ENCODE measurements around the gene KCTD17.

Gene KCTD17

GRCh38 chr22:37057226-37057625 lies 5.7 kb downstream of the KCTD17 start:
- Histone ChIP-seq H3K4me1 (ENCODE audit: insufficient read depth, low read length) (peaks cover 9% of the 10 kb centered on the region; the same call in 1 of the 2 replicates), H3K9ac (ENCODE audit: low read depth, low read length) (no peak overlapping the region), H3K36me3 (ENCODE audit: insufficient read depth, low read length) (no peaks in the 10 kb centered on the region), H3K9me3 (ENCODE audit: control insufficient read depth, insufficient read depth, low read length) (no peaks in the 10 kb centered on the region)

- Histone ChIP-seq H3K9ac (ENCODE audit: low read depth, low read length) (no peak overlapping the region), H3K36me3 (ENCODE audit: insufficient read depth, low read length) (no peaks in the 10 kb centered on the region), H3K4me1 (ENCODE audit: insufficient read depth, low read length) (peaks cover 15% of the 10 kb centered on the region; the same call in 1 of the 2 replicates), H3K9me3 (ENCODE audit: control insufficient read depth, insufficient read depth, low read length) (no peaks in the 10 kb centered on the region)
These were observed 6.4 kb downstream of the KCTD17 start for GRCh38 chr22:37057796-37058510.

- Histone ChIP-seq H3K4me1 (ENCODE audit: insufficient read depth, low read length) (peaks cover 24% of the 10 kb centered on the region; the same call in 1 of the 2 replicates), H3K36me3 (ENCODE audit: insufficient read depth, low read length) (no peaks in the 10 kb centered on the region), H3K9ac (ENCODE audit: low read depth, low read length) (no peak overlapping the region), H3K9me3 (ENCODE audit: control insufficient read depth, insufficient read depth, low read length) (no peaks in the 10 kb centered on the region)
These were observed 7.6 kb downstream of the KCTD17 start for GRCh38 chr22:37058917-37059701.

- Histone ChIP-seq H3K9me3 (ENCODE audit: control insufficient read depth, insufficient read depth, low read length) (no peaks in the 10 kb centered on the region), H3K4me1 (ENCODE audit: insufficient read depth, low read length) (peaks cover 24% of the 10 kb centered on the region; the same call in 1 of the 2 replicates), H3K9ac (ENCODE audit: low read depth, low read length) (no peak overlapping the region), H3K36me3 (ENCODE audit: insufficient read depth, low read length) (no peaks in the 10 kb centered on the region)
These were observed 8.4 kb downstream of the KCTD17 start for GRCh38 chr22:37059876-37060449.

GRCh38 chr22:37060801-37061610 lies 9.5 kb downstream of the KCTD17 start:
- H3K9ac ChIP-seq (ENCODE audit: low read depth, low read length) = no peak overlapping the region
- H3K36me3 ChIP-seq (ENCODE audit: insufficient read depth, low read length) = no peaks in the 10 kb centered on the region
- peaks cover 24% of the 10 kb centered on the region; the same call in 1 of the 2 replicates for H3K4me1 ChIP-seq (ENCODE audit: insufficient read depth, low read length)
- no peaks in the 10 kb centered on the region for H3K9me3 ChIP-seq (ENCODE audit: control insufficient read depth, insufficient read depth, low read length)

GRCh38 chr22:37061611-37062375 lies 10.3 kb downstream of the KCTD17 start:
- Histone ChIP-seq H3K36me3 (ENCODE audit: insufficient read depth, low read length) (no peaks in the 10 kb centered on the region), H3K4me1 (ENCODE audit: insufficient read depth, low read length) (peaks cover 24% of the 10 kb centered on the region; the same call in 1 of the 2 replicates), H3K9ac (ENCODE audit: low read depth, low read length) (no peak overlapping the region), H3K9me3 (ENCODE audit: control insufficient read depth, insufficient read depth, low read length) (no peaks in the 10 kb centered on the region)

- Histone ChIP-seq H3K4me1 (ENCODE audit: insufficient read depth, low read length) (peaks cover 24% of the 10 kb centered on the region; the same call in 1 of the 2 replicates), H3K36me3 (ENCODE audit: insufficient read depth, low read length) (no peaks in the 10 kb centered on the region), H3K9ac (ENCODE audit: low read depth, low read length) (no peak overlapping the region)
These were observed 10.8 kb downstream of the KCTD17 start for GRCh38 chr22:37062376-37062675.

GRCh38 chr22:37062702-37063381 lies 11.3 kb downstream of the KCTD17 start:
- H3K4me1 ChIP-seq (ENCODE audit: insufficient read depth, low read length) = peaks cover 24% of the 10 kb centered on the region; the same call in 1 of the 2 replicates
- H3K9ac ChIP-seq (ENCODE audit: low read depth, low read length) = no peak overlapping the region
- H3K36me3 ChIP-seq (ENCODE audit: insufficient read depth, low read length) = no peaks in the 10 kb centered on the region
- no peaks in the 10 kb centered on the region for H3K9me3 ChIP-seq (ENCODE audit: control insufficient read depth, insufficient read depth, low read length)

More at GRCh38 chr22:37062376-37062675, 10.8 kb downstream of the KCTD17 start:
- H3K9me3 ChIP-seq (ENCODE audit: control insufficient read depth, insufficient read depth, low read length) = no peaks in the 10 kb centered on the region

- H3K9ac ChIP-seq (ENCODE audit: low read depth, low read length) = no peak overlapping the region
- no peaks in the 10 kb centered on the region for H3K36me3 ChIP-seq (ENCODE audit: insufficient read depth, low read length)
- peaks cover 24% of the 10 kb centered on the region; the same call in 1 of the 2 replicates for H3K4me1 ChIP-seq (ENCODE audit: insufficient read depth, low read length)
- H3K9me3 ChIP-seq (ENCODE audit: control insufficient read depth, insufficient read depth, low read length) = no peaks in the 10 kb centered on the region
These were observed 12.2 kb downstream of the KCTD17 start for GRCh38 chr22:37063431-37064420.

GRCh38 chr22:37064553-37064952 lies 13.0 kb downstream of the KCTD17 start:
- Histone ChIP-seq H3K9me3 (ENCODE audit: control insufficient read depth, insufficient read depth, low read length) (no peaks in the 10 kb centered on the region), H3K4me1 (ENCODE audit: insufficient read depth, low read length) (peaks cover 24% of the 10 kb centered on the region; the same call in 1 of the 2 replicates), H3K9ac (ENCODE audit: low read depth, low read length) (no peak overlapping the region)

GRCh38 chr22:37065180-37065579 lies 13.6 kb downstream of the KCTD17 start:
- Histone ChIP-seq H3K9me3 (ENCODE audit: control insufficient read depth, insufficient read depth, low read length) (no peaks in the 10 kb centered on the region), H3K36me3 (ENCODE audit: insufficient read depth, low read length) (no peaks in the 10 kb centered on the region), H3K4me1 (ENCODE audit: insufficient read depth, low read length) (peaks cover 24% of the 10 kb centered on the region; the same call in 1 of the 2 replicates), H3K9ac (ENCODE audit: low read depth, low read length) (no peak overlapping the region)

More at GRCh38 chr22:37064553-37064952, 13.0 kb downstream of the KCTD17 start:
- H3K36me3 ChIP-seq (ENCODE audit: insufficient read depth, low read length) = no peaks in the 10 kb centered on the region

GRCh38 chr22:37065961-37066360 lies 14.4 kb downstream of the KCTD17 start:
- peaks cover 24% of the 10 kb centered on the region; the same call in 1 of the 2 replicates for H3K4me1 ChIP-seq (ENCODE audit: insufficient read depth, low read length)
- H3K9ac ChIP-seq (ENCODE audit: low read depth, low read length) = no peak overlapping the region
- H3K9me3 ChIP-seq (ENCODE audit: control insufficient read depth, insufficient read depth, low read length) = no peaks in the 10 kb centered on the region
- H3K36me3 ChIP-seq (ENCODE audit: insufficient read depth, low read length) = no peaks in the 10 kb centered on the region

Measured in ES-I3 (cell line).